ENCODE results near the gene ALDH1L1.

The ALDH1L1 gene

DNA sequence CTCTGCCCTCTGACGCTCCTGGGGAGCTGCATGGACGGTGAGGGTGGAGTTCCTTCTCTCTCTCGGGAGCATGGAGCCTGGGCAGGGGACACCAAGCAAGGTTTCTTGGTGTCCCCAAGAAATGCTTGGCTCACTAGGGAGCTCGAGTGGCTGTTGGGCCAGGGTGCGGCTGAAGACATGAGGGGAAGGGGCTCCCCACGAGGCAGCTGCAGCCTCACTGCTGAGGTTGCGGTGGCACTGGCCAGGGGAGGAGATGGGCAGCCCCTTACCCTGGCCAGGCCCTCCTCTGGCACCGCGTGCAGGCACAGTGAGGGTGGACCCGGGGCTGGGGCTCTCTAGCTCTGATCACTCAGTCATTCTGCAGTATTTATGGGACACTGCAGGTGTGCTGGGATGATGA lies 52.9 kb downstream of the ALDH1L1 start (continued):
- no peak for TF ChIP-seq ZC3H10 (CRISPR knock-in tag; IDR thresholded peaks at IDR 0.05)
- TF ChIP-seq GLIS3 (CRISPR knock-in tag; IDR thresholded peaks at IDR 0.05), result no peak
- no peak for TF ChIP-seq ZFP30 (CRISPR knock-in tag; IDR thresholded peaks at IDR 0.05)
- TF ChIP-seq TOX (CRISPR knock-in tag; IDR thresholded peaks at IDR 0.05; ENCODE audit: borderline replicate concordance), result no peak

DNA sequence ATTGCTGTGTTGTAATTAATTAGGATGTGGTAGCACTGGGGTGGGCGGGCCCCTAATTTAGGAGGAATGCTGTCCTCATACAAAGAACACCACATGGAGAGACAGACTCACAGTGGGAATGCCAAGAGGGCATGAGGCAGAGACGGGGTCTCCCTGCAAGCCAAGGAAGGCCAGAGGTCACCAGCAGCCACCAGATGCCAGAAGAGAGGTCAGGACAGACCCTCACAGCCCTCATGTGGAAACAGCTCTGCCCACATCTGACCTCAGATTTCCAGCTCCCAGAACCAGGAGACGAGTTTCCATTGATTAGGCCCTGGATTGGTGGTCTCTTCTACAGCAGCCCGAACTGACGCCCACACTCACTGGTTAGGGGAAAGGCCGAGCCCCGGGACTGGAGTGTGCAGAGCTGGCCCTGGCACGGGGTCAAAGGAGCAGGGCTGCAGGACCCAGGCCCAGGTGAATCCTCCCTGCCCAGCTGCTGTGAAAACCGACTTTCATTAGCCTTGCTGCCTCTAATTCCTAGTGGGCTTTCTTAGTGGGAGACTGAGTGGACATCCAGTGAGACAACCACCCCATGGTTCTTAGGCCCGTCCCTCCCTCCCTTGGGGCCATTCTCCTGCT lies 53.5 kb downstream of the ALDH1L1 start:
- TF ChIP-seq OSR1 (CRISPR knock-in tag; IDR thresholded peaks at IDR 0.05) (no peak), TOX (CRISPR knock-in tag; IDR thresholded peaks at IDR 0.05; ENCODE audit: borderline replicate concordance) (no peak), GLIS3 (CRISPR knock-in tag; IDR thresholded peaks at IDR 0.05) (no peak), ZFP3 (CRISPR knock-in tag; IDR thresholded peaks at IDR 0.05) (no peak), ARNTL (CRISPR knock-in tag; IDR thresholded peaks at IDR 0.05; ENCODE audit: borderline replicate concordance, low read depth) (no peak), ESRRG (CRISPR knock-in tag; IDR thresholded peaks at IDR 0.05) (no peak), ZNF8 (CRISPR knock-in tag; IDR thresholded peaks at IDR 0.05) (no peak), ISL1 (CRISPR knock-in tag; IDR thresholded peaks at IDR 0.05) (no peak), BACH2 (CRISPR knock-in tag; IDR thresholded peaks at IDR 0.05; ENCODE audit: borderline replicate concordance) (no peak)
- TF ChIP-seq, protein P1, sequence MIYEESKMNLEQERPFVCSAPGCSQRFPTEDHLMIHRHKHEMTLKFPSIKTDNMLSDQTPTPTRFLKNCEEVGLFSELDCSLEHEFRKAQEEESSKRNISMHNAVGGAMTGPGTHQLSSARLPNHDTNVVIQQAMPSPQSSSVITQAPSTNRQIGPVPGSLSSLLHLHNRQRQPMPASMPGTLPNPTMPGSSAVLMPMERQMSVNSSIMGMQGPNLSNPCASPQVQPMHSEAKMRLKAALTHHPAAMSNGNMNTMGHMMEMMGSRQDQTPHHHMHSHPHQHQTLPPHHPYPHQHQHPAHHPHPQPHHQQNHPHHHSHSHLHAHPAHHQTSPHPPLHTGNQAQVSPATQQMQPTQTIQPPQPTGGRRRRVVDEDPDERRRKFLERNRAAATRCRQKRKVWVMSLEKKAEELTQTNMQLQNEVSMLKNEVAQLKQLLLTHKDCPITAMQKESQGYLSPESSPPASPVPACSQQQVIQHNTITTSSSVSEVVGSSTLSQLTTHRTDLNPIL (CRISPR knock-in tag; IDR thresholded peaks at IDR 0.05; ENCODE audit: low read depth), result no peak
- TF ChIP-seq, protein P2, sequence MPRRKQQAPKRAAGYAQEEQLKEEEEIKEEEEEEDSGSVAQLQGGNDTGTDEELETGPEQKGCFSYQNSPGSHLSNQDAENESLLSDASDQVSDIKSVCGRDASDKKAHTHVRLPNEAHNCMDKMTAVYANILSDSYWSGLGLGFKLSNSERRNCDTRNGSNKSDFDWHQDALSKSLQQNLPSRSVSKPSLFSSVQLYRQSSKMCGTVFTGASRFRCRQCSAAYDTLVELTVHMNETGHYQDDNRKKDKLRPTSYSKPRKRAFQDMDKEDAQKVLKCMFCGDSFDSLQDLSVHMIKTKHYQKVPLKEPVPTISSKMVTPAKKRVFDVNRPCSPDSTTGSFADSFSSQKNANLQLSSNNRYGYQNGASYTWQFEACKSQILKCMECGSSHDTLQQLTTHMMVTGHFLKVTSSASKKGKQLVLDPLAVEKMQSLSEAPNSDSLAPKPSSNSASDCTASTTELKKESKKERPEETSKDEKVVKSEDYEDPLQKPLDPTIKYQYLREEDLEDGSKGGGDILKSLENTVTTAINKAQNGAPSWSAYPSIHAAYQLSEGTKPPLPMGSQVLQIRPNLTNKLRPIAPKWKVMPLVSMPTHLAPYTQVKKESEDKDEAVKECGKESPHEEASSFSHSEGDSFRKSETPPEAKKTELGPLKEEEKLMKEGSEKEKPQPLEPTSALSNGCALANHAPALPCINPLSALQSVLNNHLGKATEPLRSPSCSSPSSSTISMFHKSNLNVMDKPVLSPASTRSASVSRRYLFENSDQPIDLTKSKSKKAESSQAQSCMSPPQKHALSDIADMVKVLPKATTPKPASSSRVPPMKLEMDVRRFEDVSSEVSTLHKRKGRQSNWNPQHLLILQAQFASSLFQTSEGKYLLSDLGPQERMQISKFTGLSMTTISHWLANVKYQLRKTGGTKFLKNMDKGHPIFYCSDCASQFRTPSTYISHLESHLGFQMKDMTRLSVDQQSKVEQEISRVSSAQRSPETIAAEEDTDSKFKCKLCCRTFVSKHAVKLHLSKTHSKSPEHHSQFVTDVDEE (CRISPR knock-in tag; IDR thresholded peaks at IDR 0.05), result no peak

DNA sequence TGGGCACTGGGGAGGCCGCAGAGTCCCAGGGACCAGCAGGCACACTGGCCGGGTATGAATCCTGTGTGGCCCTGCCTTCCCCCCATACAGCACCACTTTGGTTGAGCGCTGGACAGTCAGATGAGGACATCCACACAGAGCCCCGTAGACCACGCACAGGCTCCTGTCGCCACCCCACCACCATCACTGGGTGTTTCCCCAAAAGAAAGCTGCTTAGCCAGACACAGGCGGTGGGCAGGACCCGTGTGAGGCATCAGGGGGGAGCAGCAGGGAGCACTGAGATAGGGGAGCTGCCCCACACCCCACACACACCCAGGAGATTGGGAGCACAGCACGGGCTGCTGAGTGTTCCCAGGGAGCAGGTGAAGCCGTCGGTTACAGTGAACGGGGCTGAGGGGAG lies 54.1 kb downstream of the ALDH1L1 start:
- TF ChIP-seq TOX (CRISPR knock-in tag; IDR thresholded peaks at IDR 0.05; ENCODE audit: borderline replicate concordance) (no peak), CSDC2 (CRISPR knock-in tag; IDR thresholded peaks at IDR 0.05) (no peak), ZFP30 (CRISPR knock-in tag; IDR thresholded peaks at IDR 0.05) (no peak), TCF4 (CRISPR knock-in tag; IDR thresholded peaks at IDR 0.05; ENCODE audit: borderline replicate concordance) (no peak), ZNF8 (CRISPR knock-in tag; IDR thresholded peaks at IDR 0.05) (no peak), ARNTL (CRISPR knock-in tag; IDR thresholded peaks at IDR 0.05; ENCODE audit: borderline replicate concordance, low read depth) (no peak), ISL1 (CRISPR knock-in tag; IDR thresholded peaks at IDR 0.05) (no peak), GLIS3 (CRISPR knock-in tag; IDR thresholded peaks at IDR 0.05) (no peak), ZNF70 (CRISPR knock-in tag; IDR thresholded peaks at IDR 0.05) (no peak), OSR1 (CRISPR knock-in tag; IDR thresholded peaks at IDR 0.05) (no peak), BACH2 (CRISPR knock-in tag; IDR thresholded peaks at IDR 0.05; ENCODE audit: borderline replicate concordance) (no peak), RARB (CRISPR knock-in tag; IDR thresholded peaks at IDR 0.05) (no peak), PPARA (CRISPR knock-in tag; IDR thresholded peaks at IDR 0.05; ENCODE audit: borderline replicate concordance) (no peak), SNAI2 (CRISPR knock-in tag; IDR thresholded peaks at IDR 0.05) (no peak), ZFP3 (CRISPR knock-in tag; IDR thresholded peaks at IDR 0.05) (no peak), ZC3H10 (CRISPR knock-in tag; IDR thresholded peaks at IDR 0.05) (no peak)
- TF ChIP-seq, protein P3, sequence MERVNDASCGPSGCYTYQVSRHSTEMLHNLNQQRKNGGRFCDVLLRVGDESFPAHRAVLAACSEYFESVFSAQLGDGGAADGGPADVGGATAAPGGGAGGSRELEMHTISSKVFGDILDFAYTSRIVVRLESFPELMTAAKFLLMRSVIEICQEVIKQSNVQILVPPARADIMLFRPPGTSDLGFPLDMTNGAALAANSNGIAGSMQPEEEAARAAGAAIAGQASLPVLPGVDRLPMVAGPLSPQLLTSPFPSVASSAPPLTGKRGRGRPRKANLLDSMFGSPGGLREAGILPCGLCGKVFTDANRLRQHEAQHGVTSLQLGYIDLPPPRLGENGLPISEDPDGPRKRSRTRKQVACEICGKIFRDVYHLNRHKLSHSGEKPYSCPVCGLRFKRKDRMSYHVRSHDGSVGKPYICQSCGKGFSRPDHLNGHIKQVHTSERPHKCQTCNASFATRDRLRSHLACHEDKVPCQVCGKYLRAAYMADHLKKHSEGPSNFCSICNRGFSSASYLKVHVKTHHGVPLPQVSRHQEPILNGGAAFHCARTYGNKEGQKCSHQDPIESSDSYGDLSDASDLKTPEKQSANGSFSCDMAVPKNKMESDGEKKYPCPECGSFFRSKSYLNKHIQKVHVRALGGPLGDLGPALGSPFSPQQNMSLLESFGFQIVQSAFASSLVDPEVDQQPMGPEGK (CRISPR knock-in tag; IDR thresholded peaks at IDR 0.05; ENCODE audit: borderline replicate concordance), result no peak
- TF ChIP-seq, protein P2 (CRISPR knock-in tag; IDR thresholded peaks at IDR 0.05), result no peak
- TF ChIP-seq, protein P1 (CRISPR knock-in tag; IDR thresholded peaks at IDR 0.05; ENCODE audit: low read depth), result no peak
- TF ChIP-seq, protein P4, sequence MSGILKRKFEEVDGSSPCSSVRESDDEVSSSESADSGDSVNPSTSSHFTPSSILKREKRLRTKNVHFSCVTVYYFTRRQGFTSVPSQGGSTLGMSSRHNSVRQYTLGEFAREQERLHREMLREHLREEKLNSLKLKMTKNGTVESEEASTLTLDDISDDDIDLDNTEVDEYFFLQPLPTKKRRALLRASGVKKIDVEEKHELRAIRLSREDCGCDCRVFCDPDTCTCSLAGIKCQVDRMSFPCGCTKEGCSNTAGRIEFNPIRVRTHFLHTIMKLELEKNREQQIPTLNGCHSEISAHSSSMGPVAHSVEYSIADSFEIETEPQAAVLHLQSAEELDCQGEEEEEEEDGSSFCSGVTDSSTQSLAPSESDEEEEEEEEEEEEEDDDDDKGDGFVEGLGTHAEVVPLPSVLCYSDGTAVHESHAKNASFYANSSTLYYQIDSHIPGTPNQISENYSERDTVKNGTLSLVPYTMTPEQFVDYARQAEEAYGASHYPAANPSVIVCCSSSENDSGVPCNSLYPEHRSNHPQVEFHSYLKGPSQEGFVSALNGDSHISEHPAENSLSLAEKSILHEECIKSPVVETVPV (CRISPR knock-in tag; IDR thresholded peaks at IDR 0.05), result no peak
- ATAC-seq, result no peak

More for the DNA sequence above, 53.5 kb downstream of the ALDH1L1 start:
- ATAC-seq, result no peak

Measured in SK-N-SH treated with all-trans-retinoic acid at 6 μM for 48 hours (cell line).